ENCODE data around the gene DENND4A.
"Not testable (repeated sequence)": the region's sequence is repeated elsewhere in the genome, so short reads cannot be mapped to it uniquely, and the experiment has no call there.

The DENND4A gene

DNA sequence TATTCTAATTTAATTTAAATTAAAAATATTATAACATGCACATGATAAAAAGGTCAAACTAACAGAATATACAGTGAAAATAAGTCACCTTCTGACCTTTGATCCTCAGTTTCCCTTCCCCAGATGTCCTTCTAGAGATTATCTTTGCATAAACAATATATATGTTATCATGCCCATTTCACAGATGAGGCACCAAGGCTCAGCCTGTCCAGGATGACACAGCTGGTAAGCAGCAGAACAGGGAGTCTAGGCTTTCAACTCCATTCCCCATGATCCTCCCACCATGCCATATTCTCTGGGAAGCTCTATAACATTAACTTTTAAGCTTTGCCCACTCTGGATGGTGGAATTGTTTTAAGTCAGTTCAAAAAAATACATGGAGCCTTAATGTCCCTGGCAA is 169.0 kb downstream of the DENND4A start:
- DNase-seq, result no peak

GRCh38 chr15:65621638-65622037 is 170.5 kb downstream of the DENND4A start, which contains the start of gene SLC24A1:
TSS of gene SLC24A1 (plus strand) at chr15:65621938. CDS start at chr15:65624081, 2,143 bp downstream.
- DNase-seq, result no peak

- no peak for DNase-seq
Observed at GRCh38 chr15:65620833-65621232, 171.3 kb downstream of the DENND4A start.

GRCh38 chr15:65619626-65620290 is 172.3 kb downstream of the DENND4A start:
- no peak for DNase-seq

GRCh38 chr15:65618560-65619109 is 173.5 kb downstream of the DENND4A start:
- DNase-seq, result no peak

- not testable (repeated sequence) for DNase-seq
Observed at GRCh38 chr15:65615887-65616286, 176.2 kb downstream of the DENND4A start.

DNA sequence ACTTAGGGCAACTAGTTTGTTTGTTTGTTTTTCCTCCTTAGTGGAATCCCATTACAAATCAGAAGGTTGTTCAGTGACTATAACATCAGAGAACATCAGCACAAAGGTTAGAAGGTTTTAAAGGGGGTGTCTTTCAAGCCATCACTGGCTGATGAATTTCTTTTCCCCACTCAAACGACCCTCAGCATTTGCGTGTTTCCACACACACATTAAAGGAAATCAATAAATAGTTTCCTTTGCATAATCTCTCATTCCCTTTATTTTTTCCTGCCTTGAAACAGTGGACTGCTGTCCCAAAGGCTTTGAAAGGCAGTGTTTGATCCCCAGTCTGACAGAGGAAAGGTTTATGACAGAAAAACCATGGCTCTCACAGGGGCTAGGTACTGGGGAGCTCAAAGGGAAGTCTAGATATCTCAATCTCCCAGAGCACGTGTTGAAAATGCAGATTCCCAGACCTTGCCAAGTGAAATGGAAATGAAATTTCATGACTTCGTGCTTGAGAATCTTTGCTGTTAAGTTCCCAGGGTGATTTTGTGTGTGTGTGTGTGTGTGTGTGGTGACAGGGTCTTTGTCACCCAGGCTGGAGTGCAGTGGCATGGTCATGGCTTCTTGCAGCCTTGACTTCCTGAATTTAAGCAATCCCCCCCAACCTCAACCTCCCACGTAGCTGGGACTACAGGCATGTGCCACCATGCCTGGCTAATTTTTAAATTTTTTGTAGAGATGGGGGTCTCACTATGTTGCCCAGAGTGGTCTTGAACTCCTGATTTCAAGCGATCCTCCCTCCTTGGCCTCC is 178.9 kb downstream of the DENND4A start:
- DNase-seq, result no peak

GRCh38 chr15:65612616-65612946 is 179.5 kb downstream of the DENND4A start:
- no peak for DNase-seq

DNA sequence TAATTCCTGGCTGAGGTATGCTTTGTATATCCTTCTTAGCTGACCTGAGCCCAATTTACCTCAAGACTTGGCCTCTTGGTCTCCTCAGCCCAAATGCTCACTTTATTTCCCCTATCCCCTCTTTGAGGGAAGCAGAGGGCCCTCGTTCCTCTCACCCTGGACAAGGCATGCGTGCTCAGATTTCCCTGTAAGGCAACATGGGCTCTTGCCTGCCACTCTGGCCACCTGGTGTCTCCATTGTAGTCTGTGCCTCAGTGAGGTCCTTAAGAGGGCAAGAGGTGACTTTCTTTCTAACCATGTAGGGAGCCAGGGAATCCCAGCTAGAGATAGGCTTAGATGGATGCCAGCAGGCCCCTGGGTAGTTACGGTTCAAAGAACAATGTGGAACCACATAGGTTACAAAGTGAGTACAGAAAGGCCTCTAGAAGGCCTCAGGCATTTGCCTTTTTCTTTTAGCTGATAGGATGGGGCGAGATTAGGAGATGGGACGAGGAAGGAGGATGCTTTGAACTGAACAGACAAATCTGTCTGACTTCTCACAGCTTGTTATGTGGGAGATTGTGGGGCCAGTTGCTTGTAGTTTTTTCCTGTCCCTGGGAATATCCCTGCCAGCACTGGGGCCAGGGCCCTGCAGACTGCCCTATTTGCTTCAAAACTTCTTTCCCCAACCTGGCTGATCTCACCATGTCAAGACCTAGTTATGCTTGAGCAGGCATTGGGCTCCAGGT is 180.0 kb downstream of the DENND4A start:
- DNase-seq, result no peak

- DNase-seq, result peak; percentile 95
Observed at GRCh38 chr15:65610871-65611718, 181.0 kb downstream of the DENND4A start, which contains the start of gene INTS14. TSS of gene INTS14 (minus strand) at chr15:65611131. CDS start at chr15:65607380, 3,751 bp downstream.

Data from NCI-H774 (cell line).